Endometrial microvascular endothelial cells (primary cell): ENCODE results near the gene ZNF578. TPM values are rescaled to one million over a fixed set of nuclear protein-coding genes. Genes with fewer than 3 reads are reported as not detected.
"Not testable (repeated sequence)": the region's sequence is repeated elsewhere in the genome, so short reads cannot be mapped to it uniquely, and the experiment has no call there.

ENCODE experiments used
- in situ Hi-C: cut with HindIII; loops from 2 replicates; pipeline ENCODE4 v1.10.0; 2017; ENCODE audit warnings: low sequenced_read_pairs, low pct_unique_long_range_greater_than_20kb; ENCODE audit errors: inconsistent ontology term
- total RNA-seq: library from RNA; depleted of rRNA; stranded (reverse); fragments of >200 nt; gene quantifications from one replicate; pipeline ENCODE4 v1.2.3, GENCODE V29; 2015; ENCODE audit errors: inconsistent ontology term

The ZNF578 gene
- total RNA-seq, 1 donor from 2014 or later, result 4.5 TPM

GRCh38 chr19:52500474-52500873 is 47.1 kb downstream of the ZNF578 start:
- in situ Hi-C loops, result not testable (repeated sequence)

GRCh38 chr19:52500991-52501390 is 47.6 kb downstream of the ZNF578 start:
- in situ Hi-C loops, result not testable (repeated sequence)

- in situ Hi-C loops, result no loop called here
These were observed 53.9 kb downstream of the ZNF578 start for GRCh38 chr19:52507266-52507665.

- in situ Hi-C loops, result no loop called here
These were observed 62.8 kb downstream of the ZNF578 start for GRCh38 chr19:52516191-52516590.

GRCh38 chr19:52518646-52519045 is 65.3 kb downstream of the ZNF578 start:
- in situ Hi-C loops, result no loop called here

- in situ Hi-C loops, result not testable (repeated sequence)
These were observed 65.8 kb downstream of the ZNF578 start for GRCh38 chr19:52519175-52519574.

GRCh38 chr19:52520013-52520412 is 66.7 kb downstream of the ZNF578 start:
- in situ Hi-C loops, result no loop called here

- in situ Hi-C loops, result no loop called here
These were observed 69.2 kb downstream of the ZNF578 start for GRCh38 chr19:52522551-52522950.

GRCh38 chr19:52524086-52524485 is 70.7 kb downstream of the ZNF578 start:
- in situ Hi-C loops, result no loop called here

- in situ Hi-C loops, result no loop called here
These were observed 74.0 kb downstream of the ZNF578 start, which contains the start of gene ZNF808 for GRCh38 chr19:52527134-52527955. Gene ZNF808, plus strand, starts transcription at chr19:52527668. Its CDS starts 15,617 bp downstream, at chr19:52543285.

- in situ Hi-C loops, result no loop called here
These were observed 74.6 kb downstream of the ZNF578 start for GRCh38 chr19:52527956-52528351.

- in situ Hi-C loops, result no loop called here
These were observed 79.1 kb downstream of the ZNF578 start for GRCh38 chr19:52532480-52532879.

- in situ Hi-C loops, result no loop called here
These were observed 80.5 kb downstream of the ZNF578 start for GRCh38 chr19:52533901-52534300.

- in situ Hi-C loops, result not testable (repeated sequence)
These were observed 82.0 kb downstream of the ZNF578 start for GRCh38 chr19:52535385-52535770.

- in situ Hi-C loops, result no loop called here
These were observed 82.6 kb downstream of the ZNF578 start for GRCh38 chr19:52535771-52536447.

- in situ Hi-C loops, result no loop called here
These were observed 83.1 kb downstream of the ZNF578 start for GRCh38 chr19:52536448-52536800.

GRCh38 chr19:52538815-52539214 is 85.5 kb downstream of the ZNF578 start:
- in situ Hi-C loops, result not testable (repeated sequence)

GRCh38 chr19:52541176-52541575 is 87.8 kb downstream of the ZNF578 start:
- in situ Hi-C loops, result not testable (repeated sequence)

- in situ Hi-C loops, result no loop called here
These were observed 88.3 kb downstream of the ZNF578 start for GRCh38 chr19:52541608-52542007.

- in situ Hi-C loops, result not testable (repeated sequence)
These were observed 89.2 kb downstream of the ZNF578 start for GRCh38 chr19:52542541-52542940.
